ENCODE results near the gene MCM5.

DNA sequence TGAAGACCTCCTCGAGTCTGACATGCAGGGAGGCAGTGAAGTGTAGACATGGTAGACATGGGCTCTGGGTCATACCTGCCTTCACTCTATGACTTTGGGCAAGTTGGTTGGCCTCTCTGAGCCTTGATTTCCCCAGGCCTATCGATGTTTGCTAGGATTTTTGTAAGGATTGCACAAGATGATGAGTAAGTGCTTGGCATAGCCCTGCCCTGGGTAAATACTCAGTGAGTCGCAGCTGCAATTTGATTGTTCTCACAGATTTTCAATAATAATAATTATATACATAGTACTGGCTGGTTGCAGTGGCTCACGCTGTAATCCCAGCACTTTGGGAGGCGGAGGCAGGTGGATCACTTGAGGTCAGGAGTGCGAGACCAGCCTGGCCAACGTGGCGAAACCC lies 18.1 kb downstream of the MCM5 start:
- TF ChIP-seq, protein P1, sequence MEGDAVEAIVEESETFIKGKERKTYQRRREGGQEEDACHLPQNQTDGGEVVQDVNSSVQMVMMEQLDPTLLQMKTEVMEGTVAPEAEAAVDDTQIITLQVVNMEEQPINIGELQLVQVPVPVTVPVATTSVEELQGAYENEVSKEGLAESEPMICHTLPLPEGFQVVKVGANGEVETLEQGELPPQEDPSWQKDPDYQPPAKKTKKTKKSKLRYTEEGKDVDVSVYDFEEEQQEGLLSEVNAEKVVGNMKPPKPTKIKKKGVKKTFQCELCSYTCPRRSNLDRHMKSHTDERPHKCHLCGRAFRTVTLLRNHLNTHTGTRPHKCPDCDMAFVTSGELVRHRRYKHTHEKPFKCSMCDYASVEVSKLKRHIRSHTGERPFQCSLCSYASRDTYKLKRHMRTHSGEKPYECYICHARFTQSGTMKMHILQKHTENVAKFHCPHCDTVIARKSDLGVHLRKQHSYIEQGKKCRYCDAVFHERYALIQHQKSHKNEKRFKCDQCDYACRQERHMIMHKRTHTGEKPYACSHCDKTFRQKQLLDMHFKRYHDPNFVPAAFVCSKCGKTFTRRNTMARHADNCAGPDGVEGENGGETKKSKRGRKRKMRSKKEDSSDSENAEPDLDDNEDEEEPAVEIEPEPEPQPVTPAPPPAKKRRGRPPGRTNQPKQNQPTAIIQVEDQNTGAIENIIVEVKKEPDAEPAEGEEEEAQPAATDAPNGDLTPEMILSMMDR (IDR thresholded peaks at IDR 0.05), result no peak
- TF ChIP-seq EP300 (IDR thresholded peaks at IDR 0.05; ENCODE audit: low read depth), result no peak
- TF ChIP-seq POLR2A (IDR thresholded peaks at IDR 0.05), result no peak

All from transverse colon (tissue), 3 donors.